ENCODE data around the gene P2RY12.
A peak's percentile ranks its signal among the peaks of the same experiment; 100 is the strongest.

DNA sequence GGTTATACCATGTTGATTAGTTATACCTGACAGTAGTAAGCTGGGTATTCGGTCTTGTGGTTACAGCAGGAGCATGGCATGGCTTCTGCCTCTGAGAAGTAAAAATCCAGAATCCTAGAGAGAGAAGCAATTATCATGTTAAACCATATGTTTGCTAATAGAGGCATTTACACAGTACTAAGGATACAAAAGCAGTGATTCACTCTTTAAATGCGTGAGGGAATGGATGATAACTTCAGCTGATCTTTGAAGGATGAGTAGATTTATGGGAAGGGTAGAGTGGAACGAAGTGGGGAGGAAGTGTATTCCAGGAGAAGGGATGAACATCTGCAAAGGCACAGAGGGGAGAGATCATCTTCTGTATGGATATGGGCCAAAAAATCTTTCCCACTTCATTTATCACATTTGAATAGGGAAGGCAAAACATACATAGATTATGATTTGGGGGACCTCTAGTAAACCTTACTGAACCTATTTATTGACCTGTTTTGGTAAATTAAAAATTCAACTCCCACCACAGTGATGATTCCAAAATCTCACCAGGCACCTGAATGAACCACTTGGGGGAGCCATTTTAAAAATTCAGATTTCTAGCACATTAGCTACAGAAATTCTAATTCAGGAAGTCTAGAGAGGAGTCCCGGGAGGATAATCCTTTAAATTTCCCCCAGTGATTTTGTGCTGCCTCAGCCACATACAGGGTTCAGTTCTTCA is 41.2 kb upstream of the P2RY12 start:
- TF ChIP-seq EZH2 (IDR thresholded peaks at IDR 0.05; ENCODE audit: borderline replicate concordance, low read length) (no peak), CTCF (conservative IDR thresholded peaks at IDR 0.05 in 1 of 2, IDR thresholded peaks at IDR 0.05 in 1 of 2; ENCODE audit: extremely low read depth in 1 of 2, insufficient read depth in 1 of 2, low read depth in 1 of 2, low read length in 2 of 2) (peak; percentile 28 to 38)

All from mammary epithelial cell (primary cell).